ENCODE data around the gene SSTR3.

- TF ChIP-seq GTF2F1 (IDR thresholded peaks at IDR 0.05; ENCODE audit: low read length) (no peak), CENPT (CRISPR knock-in tag; IDR thresholded peaks at IDR 0.05; ENCODE audit: low read depth) (no peak), MAFK (conservative IDR thresholded peaks at IDR 0.05 in 1 of 2, IDR thresholded peaks at IDR 0.05 in 1 of 2; ENCODE audit: low read length in 2 of 2) (no peak), PHF20 (CRISPR knock-in tag; IDR thresholded peaks at IDR 0.05) (no peak), FOXM1 (CRISPR knock-in tag; IDR thresholded peaks at IDR 0.05) (no peak), CTCF (CRISPR knock-in tag; IDR thresholded peaks at IDR 0.05) (no peak), IRX3 (CRISPR knock-in tag; IDR thresholded peaks at IDR 0.05; ENCODE audit: borderline replicate concordance, low read depth) (no peak), NFIC (IDR thresholded peaks at IDR 0.05; ENCODE audit: low read length) (no peak), TCF7L2 (IDR thresholded peaks at IDR 0.05; ENCODE audit: low read depth, low read length) (no peak)
Measured at GRCh38 chr22:37256075-37256726, 43.9 kb upstream of the SSTR3 start.
